NCI-H748 treated with DMSO at 0.1 percent for 48 hours (cell line): ENCODE results near the gene KCNMA1.

Source experiments
- DNase-seq: peaks from one replicate; lab custom pipeline; 2025; lab: John Stamatoyannopoulos, UW

The KCNMA1 gene

DNA sequence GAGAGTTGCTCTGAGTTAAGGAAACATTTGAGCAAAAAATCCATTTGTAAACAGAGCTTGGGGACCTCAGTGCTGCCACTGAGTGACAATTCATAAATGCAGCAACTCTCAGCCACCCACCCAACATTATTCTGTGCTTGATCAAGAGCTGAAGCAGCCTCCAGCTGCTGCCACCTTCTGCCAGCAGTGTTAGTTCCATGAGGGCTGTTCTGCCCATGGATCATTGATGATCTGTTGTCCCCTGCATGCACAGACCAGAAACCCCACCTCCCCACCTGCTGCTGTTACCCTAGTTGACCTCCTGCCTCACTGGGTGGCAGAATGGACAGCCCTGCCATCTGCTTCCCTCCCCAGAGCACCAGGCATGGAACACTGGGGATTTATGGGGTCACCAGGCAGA is 305.4 kb downstream of the KCNMA1 start:
- no peak for DNase-seq

DNA sequence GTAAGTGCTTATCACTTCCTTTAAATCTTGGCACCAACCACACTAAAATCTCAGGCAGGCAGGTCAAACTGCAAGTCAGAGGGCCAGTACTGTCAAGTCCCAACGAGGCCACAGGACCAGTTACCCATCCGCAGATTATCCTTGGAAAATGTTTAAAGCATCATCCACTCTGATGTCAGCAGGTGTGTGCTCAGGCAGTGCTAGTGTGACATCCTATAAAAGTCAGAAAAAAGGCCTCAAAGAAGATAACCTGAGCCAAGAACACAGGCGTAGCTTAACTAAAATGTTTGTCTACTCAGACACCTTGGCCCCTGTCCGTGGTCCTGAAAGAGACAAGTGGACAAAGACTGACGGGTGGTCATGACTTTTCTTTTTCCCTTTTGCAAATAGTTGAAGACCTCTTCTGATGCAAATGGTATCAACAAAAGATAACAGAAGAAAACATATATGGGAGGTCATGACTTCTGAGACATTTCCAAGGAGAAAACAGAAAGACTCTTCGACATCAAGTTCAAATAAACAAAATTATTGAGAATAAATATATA is 309.3 kb downstream of the KCNMA1 start:
- no peak for DNase-seq

DNA sequence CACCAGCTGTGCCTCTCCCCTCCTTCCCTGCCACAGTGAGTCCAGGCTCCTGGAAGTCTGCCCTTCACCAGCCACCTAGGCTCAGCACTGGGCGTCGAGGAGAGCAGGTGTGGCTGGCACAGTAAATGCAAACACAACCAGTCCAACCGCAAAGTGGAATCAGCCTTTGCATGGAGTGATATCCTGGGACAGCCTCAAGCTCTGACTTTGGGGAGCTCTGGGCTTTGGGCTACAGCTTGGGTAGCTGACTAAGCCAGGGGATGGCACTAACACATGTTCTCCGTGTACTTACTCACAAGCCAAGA is 312.4 kb downstream of the KCNMA1 start:
- DNase-seq, result no peak

DNA sequence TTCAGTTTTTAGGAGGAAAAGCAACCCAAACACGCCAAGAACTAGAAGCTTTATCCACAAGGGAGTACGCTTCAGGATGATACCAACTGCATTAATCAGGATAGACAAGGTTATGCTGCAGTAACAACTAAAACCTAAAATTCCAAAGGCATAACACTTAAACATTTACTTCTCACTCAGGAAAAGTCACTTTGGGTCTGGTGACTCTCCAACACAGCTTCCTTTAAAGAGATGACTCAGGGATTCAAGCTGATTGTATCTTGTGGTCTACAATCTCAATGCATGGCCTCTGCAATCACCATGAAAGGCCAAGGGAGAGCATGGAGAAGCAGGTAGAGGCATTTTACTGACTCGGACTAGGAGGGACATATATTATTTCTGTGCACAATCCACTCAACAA is 315.8 kb downstream of the KCNMA1 start:
- DNase-seq, result no peak

DNA sequence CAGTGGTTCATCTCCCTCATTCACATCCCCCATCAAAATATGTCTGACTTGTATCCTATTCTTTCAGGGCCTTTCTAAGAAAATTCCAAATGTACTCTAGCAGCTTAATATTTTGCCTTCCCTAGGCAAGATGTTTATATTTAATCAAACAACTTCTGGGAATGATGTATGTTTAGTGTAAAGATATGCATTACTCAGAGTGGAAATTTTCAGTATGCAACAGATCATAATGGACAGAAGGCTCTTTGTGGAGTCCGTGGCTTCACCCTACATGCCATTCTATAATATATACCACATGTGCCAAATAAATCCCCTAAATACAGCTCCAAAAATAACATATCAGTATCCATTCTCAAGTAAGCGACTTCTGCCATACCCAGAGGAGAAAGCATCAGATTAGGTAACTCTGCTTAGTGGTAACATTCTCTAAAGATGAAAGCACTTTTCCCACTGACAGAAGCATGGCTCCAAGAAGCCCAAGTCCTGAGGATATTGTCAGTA is 316.6 kb downstream of the KCNMA1 start:
- DNase-seq, result no peak

DNA sequence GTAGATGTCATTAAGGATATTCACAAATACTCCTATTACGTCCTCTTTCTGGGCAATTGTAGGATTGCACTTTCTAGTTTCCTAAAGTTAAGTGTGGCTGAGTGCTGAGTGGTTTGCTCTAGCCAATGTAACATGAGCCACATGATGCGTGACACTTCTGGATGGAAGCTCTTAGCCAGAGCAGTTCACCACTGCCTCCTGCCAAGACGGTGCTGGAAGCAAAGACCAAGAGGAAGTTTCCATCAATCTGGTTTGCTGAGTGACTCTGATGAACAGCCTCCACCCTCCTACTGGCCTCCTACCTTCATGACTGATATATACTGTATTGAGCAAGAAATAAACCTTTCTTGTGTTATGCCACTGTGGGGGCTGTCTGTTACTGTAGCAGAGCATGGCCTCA is 318.1 kb downstream of the KCNMA1 start:
- DNase-seq, result no peak

DNA sequence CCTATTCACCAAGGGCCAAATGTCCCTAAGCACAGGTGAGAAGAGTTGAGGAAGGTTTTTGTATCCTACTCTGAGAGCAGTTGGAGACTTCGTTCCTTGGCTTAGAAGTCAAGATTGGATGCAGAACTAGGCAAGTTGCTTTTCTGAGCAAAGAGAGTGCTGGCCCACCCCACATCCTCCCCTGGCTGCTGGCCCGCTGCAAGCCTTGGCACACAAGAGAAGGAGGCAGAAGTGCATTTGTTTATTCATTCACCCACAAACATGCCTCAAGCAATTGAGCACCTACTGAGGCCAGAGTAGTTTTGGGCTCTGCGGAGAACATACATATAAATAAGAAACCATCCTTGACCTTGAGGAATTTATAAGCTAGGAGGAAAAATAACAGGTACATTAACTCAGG is 318.9 kb downstream of the KCNMA1 start:
- DNase-seq, result no peak

DNA sequence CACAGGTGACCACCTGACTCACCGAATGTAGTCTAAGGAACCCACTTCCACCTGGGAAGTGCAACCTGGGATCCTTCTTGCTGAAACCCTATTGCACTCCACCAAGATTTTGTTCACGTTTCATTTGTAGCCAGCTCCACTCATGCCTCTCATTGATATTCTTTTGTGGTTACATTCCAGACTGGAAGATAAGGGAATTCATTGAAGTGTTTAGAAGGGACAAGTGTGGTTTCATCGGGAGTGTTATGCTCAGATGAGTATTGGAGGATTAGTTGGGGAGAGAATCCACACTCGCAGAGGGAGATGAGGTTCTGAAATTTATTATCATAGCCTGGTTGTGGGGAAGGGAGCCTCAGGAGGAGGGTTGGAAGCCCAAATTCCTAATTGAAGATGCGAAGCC is 320.4 kb downstream of the KCNMA1 start:
- no peak for DNase-seq

DNA sequence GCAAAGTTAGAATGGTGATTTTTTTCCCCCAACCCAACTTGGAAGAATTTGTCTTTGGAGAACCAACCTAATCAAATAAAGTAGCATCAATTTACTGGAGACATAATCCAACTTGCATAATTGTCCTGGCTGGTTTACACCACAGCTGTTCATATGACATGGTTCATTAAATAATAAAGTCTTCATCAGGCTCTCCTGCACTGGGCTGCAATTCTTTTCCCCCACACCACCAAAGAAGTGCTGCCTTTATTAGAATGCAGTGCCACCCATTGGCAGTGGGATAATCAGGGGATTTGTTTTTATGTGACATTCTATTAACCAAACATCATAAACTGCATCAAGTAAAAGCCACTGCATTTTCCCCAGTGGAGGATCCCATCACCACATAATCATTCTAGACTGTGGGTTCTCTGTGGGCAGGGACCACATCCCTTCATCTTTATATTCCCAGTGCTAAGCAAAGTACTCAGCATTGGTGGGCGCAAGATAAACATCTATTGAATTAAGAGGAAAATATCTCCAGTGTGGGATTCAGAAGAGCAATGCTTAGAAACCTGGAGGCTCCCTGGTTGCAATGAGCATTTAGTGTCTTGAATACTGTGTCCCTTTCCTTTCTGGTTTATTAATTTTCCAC is 322.0 kb downstream of the KCNMA1 start:
- no peak for DNase-seq

DNA sequence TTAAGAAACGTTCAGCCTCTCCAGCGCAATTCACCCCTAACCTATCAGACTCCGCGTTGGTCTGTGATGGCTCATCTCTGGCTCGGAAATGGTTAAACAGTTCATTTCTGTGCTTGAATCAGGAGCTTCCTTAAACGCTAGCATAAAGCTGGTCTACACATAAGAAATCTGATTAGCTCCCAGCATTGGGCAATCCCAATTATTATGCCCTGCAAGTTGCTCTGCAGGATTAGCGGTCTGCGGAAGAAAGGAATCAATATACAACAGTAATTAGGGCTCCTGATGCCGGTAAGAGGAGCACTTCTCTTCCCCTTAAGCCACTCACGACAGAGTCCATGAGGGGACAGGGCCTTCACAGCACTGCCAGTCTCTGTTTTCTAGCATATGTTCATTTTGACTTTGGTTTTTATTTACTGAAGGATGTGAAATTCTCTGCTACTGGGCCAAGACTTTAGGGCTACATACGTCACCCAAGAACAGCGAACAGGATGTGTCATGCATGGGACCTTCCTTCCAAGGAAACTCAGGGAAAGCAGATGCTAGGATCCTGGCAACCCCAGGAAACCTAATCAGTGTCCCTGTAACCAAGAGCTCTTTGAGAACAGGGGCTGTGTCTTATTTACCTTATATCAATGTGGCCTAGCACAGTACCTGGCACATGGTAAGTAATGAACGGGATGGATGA is 324.4 kb downstream of the KCNMA1 start:
- DNase-seq, result no peak

DNA sequence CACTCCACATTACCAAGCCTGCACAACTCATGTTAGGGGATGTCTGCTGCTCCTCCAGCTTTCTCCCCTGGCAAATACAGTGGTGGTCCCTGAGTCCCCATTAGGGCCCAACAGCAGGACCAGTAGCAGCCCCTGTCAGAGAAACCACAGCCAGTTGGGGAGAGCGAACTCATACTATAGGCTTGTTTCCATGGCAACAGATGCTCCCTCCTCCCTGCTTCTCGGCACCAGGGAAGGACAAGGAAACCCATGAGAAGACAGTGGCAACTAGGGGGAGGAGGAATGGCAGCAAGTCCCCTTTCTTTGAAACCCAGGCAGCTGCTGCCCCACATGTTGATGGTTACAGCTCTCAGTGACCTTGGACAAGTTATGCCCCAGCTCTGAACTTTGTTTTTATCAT is 326.4 kb downstream of the KCNMA1 start:
- no peak for DNase-seq

DNA sequence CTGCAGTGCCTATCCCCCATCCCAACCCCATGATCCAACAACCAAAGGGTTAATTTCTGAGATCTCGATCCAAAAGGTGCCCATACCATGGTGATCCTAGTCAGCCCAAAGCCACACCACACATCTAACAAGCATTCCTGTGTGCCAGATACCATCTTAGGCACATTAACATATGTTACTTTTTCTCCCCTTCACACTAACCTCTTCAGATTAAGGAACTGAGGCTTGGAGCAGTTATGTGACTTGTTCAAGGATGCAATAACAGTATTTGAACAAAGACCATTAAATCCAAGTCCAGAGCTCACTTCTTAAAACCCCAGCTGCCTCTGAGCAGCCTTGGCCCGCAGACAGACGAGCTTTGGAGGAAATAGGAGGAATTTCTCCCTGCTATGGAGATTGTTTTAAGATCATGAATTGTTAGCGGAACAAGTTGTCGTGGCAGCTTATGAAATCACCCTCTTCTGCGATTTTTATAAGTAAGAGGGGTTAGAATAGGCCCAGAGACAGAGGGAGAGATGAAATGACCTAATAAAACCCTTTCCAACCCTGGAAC is 327.2 kb downstream of the KCNMA1 start:
- DNase-seq, result no peak

DNA sequence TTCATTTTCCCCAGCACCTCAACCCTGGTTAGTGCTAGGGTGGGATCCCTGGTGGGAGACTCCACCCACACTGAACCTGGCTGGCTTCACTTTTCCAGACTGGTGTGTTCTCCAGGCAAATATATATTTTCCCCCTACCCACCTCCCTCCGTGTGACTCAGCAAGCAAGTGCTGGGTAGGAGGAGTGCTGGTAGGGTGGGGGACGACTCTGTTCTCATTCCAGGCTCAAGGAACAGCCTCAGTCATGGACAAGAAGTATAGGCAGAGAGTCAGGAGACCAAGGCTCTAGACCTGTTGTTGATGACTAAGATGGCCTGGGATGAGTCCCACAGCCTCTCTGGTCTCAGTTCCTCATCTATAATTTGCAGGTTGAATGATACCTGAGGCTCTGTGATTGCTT is 328.1 kb downstream of the KCNMA1 start:
- DNase-seq, result no peak

DNA sequence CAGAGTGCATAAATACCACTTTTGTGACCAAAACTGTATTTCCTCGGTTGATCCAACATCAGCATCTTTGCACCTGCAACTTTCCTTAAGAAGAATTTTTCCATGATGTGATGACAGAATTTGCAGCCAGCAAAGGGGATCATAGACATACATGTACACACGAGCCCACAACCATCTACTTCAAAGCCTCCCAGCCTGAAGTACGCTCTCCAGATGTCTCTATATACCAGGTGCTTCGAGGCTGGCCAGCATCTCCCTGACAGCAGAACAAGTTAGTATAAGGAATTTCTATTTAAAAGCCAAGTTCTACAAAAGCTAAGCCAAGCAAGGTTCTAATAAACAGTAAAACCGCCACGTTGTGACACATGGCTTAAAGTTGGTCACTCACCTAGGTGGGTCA is 328.5 kb downstream of the KCNMA1 start:
- no peak for DNase-seq

DNA sequence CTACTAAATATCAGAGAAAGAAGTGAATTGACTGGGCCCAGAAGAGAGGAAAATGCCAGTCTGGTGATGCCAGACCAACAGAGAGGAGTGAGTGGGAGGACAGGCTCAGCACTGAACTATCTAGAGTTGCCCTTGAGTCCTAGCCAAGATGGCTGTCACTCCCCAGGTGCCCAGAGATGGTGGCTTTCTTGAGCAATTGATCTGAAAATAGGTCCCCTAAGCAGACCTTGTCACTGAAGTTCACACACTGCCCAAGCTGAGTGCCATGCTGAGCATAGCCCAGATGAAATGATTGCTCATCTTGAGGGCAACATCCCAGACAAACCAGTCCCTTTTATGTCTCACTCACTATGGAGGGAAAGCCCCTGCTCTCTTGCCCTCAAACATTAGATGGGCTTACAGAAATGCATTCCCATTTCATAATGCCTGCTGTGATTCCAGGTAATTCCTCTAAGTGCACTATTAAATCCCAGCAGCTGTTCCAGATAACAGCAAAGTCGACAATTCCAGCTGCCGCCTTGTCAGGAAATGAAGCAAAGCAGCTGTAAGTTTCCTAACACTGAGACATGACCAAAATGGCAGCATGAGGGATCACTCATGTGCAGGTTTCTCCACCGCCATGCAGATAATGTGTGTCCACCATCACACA is 329.4 kb downstream of the KCNMA1 start:
- DNase-seq, result no peak

DNA sequence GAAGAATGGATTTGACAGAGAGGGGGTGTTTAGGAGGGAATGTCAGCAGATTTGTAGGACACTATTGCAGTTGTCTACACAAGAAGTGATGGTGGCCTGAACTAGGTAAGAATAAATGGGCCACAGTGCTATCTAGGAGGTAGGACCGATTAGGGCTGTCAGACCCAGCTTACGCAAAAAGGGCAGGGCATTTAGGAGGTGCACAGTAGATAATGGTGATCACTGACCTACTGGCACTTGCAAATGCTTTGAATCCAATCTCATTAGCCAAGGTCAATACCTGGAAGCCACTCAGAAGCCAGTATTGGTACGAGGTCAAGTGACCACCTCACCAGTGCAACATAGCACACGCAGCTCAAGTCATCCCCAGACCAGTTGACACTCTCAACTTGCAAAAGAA is 330.9 kb downstream of the KCNMA1 start:
- no peak for DNase-seq

DNA sequence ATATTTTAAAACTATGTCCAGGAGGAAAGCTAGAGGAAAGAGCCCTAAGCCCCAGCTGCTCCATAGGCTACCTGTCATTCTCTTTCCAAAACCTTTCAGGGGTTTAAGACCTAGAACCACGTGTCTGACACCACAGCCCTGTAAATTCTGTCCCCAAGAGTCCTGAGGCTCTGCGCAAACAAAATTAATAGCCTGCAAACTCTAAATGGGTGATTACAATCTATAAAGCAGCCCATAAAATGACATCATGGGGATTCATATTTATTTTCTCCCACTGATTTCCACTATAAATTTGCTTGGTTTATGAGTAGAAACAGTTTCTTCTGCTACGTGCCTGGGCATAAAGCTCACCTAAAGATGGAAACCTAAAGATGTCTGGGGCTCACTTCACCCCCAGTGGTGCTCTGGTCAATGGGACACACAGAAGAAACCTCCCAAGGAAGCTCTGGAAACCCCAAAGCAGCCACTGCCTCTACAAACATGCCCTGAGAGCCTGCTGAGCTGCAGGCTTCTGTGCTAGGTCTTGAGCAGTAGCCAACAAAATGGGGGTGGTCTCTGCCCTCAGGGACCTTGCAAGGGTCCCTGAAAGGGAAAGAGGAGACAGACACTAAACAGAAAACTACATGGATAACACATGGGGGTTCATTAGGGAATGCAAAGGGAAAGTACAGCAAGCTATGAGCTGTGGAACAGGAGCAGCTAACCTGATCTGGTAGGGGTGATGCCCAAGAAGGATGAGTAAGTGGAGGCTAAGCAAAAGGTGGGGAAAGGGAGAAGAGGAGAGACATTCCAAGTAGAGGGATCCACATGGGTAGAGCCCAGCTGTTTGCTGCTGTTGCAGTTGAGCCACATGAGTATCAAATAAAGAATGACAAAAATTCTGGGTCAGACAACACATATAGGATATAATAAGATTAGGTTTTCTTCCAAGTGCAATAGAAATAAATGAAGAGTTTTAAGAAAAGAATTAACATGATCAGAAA is 331.7 kb downstream of the KCNMA1 start:
- no peak for DNase-seq

DNA sequence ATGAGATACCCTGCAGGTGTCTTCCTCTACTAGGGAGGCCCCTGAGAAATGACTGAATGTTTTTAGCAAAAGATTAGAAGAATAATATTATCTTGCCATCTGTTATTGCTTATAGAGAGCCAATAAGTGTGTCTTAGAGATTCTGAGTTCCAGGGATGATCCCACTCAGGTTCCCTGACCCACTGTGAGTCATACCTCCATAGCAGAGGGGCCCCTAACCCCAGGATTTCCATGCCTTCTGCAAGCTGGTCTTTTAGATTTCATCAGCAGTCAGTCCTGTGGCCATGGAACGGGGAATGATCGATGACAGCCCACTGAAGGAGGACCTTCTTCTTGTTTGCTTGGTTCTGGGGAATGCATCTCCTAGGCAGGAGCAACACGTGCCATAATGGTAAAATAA is 333.4 kb downstream of the KCNMA1 start:
- no peak for DNase-seq

DNA sequence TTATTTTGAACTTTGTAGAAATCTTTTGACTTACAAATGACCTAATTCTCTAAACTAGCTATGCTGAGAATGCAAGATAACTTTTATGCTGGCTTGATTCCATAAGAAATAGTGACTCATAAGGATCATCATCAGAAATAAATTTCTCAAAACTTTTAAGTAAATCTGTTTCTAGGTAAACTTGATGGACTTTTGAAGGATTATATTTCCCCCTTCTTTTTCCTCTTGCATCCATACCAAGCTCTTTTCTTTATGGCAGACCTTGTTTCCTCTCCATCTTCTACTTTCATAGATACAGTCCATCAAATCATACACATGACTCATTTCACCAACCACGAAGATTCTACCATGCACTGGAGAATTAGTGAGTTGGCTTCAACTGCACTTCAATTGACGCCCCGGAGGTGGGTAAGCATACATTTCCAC is 336.3 kb downstream of the KCNMA1 start:
- no peak for DNase-seq

DNA sequence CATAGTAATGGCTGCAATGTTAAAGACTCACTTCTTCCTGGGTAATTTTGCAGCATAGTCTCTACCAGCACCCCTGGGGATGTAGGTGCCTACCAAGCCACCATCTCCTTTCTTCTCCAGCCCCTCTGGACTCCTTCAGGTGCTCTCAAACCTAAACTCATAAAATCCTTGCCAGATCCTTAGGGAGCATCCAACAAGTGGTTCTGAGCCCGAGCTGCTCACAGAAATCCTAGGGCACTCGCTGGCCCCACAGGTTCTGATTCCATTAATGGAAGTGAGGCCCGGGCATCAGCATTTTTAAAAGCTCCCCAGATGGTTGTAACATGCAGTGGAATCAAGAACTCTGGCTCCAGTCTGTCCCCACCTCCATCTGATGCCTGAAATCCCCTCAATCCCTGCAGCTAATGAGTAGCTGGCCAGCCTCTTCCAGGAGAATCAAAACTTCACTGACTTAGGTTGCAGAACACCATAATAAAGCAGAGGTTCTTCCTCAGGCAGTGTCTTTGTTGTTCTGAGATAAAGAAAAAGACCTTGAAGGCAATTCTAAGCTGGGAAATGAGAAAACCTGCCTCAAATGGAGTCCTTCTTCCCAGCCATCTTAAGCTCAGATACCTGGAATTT is 336.8 kb downstream of the KCNMA1 start:
- DNase-seq, result no peak

DNA sequence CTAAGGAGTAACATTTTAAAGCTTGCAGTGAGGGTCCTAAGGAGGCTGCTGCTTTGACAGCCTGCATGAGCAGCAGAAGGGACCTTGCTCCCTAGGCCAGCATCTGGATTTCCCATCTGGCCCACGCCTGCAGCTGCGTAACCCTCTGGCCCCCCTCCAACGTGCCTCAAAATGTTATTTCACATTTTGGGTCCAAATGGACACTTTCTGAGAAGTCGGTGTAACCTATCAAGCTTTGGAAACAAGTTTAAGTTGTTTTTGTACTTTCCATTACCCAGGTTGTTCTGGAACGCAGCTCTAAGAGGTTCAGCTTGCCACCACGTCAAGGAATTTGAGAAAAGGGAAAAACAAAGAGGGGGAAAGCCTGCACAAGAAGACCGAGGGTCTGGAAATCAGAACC is 338.3 kb downstream of the KCNMA1 start:
- no peak for DNase-seq
